Embryonic facial prominence (tissue), 1 donor: Measurements from ENCODE around the gene SERPINE2.

Experiments used
- DNase-seq: peaks from one replicate; pipeline ENCODE4 v3.0.0-alpha.2; 2016; ENCODE audit errors: extremely low spot score

SERPINE2 gene

DNA sequence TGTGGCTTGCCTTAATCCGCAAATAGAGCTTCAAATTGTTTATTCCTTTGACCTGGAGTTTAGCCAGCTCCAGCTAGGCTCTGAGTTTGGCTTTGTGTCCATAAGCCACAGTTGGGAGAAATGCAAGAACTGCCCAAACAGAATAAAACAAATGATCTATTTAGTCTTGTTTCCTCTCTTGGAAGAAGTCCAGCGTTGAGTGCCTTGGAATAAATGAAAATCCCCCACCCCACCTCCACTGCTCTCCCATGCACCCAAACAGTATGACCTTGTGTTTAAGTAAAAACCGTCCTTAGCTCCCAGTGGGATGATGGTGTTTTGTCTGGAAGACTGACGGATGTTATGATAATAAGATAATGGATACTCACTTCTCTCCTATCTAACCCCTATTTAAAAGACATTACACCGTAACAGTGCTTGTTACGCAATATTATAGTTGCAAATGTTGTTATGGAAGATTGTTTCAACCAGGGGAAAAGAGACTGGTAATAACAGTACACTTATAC, 3.2 kb upstream of the SERPINE2 start:
- DNase-seq: no peak

DNA sequence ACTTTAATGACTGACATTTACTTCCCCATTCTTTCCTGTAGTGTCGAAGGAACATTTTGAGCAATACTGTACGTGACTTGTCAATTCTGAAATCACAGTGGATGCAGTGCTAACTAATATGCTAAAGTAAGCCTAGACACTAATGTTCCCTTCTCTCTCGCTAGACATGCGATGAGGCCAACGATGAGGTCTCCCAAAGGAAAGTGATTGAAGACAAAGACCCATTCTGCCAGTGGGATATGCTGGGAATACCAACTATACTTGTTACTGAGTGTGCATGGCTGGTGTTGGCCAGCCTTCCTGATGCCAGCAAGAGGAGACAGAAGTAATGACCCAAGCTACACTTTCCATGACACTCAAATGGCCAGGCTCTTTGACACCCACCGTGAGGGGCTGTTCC, 2.5 kb upstream of the SERPINE2 start:
- DNase-seq: no peak

DNA sequence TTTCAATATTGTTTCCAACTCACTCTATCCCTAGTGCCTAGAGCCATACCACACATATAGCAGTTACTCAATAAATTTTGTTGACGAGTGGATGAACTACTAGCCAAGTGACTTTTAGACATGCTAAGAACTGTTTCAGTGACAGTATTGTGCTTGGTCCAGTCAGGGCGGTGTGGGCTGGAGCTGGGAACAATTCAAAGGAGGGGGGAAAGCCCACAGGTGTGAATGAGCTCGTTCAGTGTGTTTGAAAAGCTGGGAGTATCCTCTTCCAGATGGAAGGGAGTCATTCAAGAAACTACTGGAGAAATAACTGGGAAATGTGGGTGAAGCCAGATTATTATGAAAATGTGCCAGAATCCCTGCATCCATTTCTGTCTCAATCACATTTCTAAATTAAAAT, 1.7 kb upstream of the SERPINE2 start:
- DNase-seq: no peak

DNA sequence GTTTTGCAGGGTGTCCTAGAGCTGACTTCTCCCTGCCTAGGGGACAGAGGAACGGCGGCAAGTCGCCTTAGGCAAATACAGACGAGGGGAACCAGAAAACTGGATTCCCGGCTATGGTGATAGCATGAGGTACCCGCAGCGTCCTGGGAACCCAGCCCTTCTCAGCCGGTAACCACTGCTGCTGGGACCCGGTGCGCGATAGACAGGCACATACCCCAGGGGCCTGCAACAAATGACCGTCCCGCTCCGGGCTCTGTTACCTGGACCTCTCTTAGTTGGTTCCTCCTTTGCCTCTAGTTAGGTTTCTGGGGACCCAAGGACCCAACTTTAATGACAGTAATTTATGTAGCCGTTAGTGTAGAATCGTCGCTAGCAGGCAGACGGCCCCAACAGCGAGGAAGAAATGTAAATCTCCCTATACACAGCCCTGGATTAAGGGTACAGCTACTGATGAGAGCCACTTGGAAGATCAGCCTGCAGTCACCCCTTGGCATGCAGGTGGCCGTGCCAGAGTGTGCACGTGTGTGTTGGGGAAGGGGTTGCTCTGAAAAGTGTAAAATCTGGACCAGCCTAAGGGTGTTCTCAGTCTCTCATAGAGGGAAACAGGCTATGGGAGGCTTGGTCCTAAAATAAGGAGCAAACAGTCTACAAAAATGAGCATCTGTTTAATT, 819 bp upstream of the SERPINE2 start:
- DNase-seq: no peak

DNA sequence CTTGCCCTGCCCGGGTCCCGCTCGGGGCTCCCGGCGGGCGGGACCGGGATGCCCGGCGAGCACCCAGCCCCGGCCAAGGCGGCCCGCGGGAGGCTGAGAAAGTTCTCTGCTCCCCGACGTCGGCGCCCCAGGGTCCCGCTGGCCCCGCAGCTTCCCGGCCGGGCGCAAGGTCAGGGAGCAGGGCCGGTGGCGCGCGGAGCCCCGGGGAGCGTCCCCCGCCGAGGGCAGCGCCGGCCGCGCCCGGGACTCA, 331 bp downstream of the SERPINE2 start:
- no peak for DNase-seq

DNA sequence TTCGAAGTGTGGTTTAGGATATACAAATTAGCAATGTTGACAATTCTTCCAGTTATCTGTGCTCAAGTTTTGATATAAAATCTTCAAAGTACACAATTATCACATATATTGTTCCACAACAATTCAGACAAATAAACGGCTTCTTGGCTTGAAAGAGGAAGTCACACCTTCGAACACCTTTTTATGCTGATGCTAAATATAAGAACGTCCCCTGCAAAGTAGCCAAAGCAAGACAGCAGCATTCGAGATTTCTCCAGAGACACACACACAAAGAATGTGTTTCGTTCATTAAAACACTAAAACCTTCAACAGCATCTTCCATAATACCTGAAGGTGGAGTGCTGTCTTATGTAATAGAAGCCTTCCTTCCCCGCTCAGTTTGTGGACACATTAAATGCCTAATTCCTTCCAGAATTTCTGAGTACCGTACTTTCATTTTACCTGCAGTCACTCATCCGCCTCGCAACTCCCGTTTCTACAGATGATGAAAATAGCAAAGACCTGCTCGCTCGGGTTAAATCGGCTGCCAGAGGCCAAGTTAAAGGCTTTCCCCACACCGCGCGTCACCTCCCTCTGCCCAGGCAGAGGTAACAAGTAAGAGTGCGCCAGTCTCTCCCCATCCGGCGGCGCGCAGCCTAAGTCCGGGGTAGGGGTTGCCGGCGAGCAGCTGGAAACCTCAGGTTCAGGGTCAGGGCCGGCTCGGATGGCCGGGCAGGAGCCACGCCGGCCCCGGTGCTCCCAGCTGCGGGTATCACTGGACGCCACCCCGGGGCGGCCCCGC, 847 bp downstream of the SERPINE2 start:
- DNase-seq: no peak

DNA sequence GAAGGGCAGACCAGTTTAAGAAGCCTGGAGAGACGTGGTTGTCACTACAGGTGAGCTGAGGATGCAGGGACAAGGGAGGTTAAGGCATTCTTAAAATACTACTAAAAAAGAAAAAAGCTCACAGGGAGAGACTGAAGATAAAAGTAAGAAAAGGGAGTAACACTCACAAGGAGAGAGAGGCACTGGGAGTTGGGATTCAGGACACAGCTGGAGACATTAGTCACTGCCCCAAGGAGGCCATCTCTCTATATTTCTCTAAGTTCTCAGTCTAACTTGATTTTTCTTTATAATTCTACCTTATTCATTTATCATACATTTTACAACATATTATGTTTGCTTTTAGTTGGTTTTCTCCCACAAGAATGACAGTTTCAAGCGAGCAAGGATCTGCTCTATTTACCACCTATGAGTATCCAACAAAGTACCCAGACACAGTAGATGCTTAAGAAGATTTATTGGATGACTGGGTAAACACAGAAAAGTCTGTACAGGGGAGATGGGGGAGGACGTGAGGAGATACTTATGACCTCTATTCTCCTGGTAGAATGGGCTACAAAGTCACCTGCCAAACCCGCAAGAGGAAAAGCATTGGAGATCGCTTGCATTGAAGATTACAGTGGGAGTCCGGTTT, 2.2 kb downstream of the SERPINE2 start:
- DNase-seq: no peak

DNA sequence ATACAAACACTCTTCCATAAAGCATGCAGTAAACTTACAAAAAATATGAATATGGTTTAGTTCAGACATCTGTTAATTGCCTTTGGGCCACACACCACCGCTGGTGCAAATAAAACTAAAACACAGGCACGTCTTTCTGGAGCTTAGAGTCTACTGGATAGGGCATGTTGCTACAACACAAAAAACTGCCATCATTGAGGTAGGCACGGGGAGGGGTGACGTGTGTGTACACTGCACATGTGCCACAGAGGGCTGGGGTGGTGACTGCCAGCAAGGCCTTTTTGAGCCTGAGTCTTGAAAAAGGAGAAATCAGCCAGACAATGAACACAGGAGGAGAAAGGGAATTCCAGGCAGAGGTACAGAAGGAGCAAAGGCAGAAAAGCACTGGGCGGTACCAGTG, 5.1 kb downstream of the SERPINE2 start:
- DNase-seq: no peak

DNA sequence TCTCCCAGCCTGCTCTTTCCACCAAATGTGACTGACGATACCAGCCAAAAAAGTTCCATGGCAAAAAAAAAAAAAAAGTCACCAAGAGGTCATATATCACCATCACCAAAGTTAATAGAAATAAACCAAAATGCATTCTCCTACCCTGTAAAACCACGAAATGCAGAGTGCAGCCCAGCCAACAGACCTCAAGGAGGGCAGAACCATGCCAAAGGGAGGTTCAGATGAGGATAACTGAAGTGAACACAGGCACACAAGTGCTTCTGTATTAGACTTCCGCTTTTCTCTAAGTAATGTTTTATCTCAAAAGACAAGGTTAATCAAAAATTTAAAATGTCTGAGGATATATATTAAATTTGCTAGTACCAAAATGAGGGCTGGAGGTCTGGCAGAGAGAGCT, 5.5 kb downstream of the SERPINE2 start:
- no peak for DNase-seq

DNA sequence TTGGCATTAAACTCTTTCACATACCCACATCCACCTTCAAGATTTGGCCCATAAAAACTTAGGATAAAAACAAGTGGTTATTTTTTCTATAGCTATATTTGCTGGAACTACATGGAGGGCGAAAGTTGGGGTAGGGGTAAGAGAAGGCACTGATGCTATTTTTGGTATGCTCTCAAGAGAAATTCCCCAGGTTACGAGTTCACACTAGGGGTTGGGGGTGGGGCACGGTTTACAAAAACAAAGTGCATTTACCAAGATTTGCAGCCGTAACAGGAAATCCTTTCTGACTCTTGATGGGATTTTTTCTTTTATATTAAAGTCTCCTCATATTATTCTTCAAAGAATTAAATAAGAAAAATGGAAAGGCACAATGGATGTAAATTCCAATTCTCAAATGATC, 6.8 kb downstream of the SERPINE2 start:
- no peak for DNase-seq

DNA sequence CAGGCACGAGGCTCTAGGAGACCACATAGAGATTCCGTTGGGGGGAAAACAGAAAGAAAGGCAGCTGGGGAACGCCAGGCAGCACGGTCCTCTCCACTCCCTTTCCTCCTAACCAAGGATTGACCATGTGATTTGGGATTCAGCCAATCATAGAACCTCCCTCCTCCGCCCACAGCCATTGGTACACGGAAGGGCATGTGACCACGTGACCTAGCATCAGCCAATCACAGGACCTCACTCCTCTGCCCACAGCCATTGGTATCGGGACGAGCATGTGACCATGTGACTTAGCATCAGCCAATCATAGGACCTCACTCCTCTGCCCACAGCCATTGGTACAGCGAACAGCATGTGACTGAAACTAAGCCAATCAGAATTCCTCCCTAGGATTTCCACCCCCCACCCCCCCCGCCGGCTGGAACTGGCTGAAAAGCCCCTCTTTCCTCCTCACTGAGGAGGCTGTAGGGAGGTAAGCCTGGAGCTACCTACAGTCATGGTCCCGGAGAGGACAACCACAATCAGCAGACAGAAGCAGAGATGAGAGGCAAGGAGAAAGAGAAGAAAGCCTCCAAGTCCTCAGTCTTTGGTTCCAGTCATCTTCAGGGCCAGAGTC, 7.6 kb downstream of the SERPINE2 start:
- no peak for DNase-seq

DNA sequence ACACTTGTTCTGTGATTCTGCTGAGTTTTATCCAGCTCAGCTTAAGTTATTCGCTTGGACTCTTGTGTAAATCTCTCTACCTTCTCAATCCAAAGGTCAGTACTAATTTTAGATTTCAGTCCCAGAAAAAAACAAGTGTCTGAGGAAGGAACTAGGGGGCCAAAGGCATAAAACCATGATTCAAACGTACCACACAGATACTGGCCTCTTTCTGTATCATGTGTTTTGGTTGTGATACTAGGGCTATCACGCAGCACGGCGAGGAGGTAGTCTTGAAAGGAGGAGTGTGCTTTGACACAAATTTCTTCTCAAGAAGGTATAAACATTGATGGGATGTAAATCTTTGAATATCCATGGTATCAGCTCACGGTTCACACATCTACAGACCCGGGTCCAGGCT, 8.3 kb downstream of the SERPINE2 start:
- DNase-seq: no peak

DNA sequence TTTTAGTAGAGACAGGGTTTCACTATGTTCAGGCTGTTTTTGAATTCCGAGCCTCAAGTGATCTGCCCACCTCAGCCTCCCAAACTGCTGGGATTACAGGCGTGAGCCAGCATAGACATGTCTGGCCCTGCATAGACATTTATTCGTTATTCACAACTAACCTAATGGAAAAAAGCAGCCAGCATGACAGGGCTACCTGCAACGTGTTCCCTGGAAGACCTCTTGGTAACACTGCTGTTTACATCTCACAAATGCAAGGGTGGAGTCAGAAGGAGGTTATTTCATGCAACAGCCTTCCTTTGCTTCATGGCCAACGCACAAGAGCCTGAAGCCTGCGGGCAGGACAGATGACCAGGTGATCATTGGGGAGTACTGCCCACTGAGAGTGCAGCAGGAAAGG, 9.2 kb downstream of the SERPINE2 start:
- DNase-seq: no peak

DNA sequence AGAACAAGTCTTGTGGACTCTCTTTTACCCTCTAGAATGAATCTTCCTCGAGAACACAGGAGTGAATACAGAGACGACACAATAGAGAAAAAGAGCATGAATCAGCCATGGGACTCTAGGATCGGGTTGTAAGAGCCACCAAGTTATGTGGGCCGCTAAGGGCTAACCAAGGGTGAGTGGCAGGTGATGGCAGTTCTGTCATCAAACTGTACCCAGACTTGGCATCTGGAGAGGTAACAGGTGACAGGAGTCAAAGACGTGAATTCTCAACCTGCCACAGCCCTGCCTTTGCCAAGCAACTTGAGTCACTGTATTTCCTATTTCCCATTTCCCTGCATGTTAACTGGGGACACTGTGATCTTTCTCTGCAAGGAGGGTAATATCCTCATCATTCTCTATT, 11.2 kb downstream of the SERPINE2 start:
- DNase-seq: no peak

DNA sequence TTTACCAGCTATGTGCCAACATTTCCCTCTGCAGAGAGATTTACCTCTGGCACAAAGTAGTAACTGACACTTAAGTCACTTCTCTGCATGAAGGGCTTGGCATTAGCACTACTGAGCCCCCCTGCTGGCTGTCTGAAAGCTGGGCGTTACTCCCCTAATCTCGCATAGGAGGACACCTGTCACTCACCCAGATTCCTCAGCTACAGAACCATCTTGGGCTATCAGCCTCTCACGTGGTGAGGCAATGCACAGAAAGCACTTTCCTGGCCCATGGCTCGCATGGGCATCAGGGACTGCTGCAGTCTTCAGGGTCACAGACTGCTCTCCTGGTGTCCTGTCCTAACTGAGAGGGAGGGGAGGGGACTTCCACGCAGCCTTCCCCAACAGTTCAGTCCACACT, 12.0 kb downstream of the SERPINE2 start:
- no peak for DNase-seq

DNA sequence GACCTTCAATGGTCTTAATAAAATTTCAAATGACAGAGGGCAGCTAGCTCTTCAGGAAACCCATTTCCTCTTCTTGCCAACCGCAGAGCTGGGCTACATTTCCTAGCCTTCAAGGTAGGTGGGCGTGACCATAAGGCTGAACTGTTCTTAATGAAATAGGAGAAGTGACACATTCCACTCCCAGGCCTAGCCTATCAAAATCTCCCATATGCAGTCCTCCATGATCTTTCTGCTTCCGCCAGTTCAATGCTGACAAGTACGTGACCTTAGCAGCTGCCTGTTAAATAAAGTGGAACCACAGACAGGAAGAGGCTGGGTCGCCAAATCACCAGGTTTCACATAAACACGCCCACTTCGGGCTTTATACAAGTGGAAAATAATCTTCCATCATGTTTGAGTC, 13.2 kb downstream of the SERPINE2 start:
- no peak for DNase-seq

DNA sequence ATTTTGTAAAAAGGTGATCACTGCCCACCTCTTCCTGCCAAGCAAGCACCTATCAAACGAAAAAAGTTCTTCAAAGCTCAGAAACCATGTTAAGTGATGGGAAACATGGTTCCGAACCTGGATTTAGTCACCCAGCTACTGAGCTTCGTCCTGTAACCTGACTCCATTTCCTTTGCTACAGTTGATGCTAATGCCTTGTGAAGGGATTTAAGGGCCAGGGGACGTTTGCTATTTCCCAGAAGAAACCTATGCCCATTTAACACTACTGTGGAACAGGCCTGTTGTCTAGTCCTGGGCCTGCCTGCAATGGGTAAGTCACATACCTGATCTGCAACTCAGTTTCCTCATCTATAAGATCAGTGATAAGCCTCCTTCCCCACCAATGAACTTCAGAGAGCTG, 14.8 kb downstream of the SERPINE2 start:
- no peak for DNase-seq

DNA sequence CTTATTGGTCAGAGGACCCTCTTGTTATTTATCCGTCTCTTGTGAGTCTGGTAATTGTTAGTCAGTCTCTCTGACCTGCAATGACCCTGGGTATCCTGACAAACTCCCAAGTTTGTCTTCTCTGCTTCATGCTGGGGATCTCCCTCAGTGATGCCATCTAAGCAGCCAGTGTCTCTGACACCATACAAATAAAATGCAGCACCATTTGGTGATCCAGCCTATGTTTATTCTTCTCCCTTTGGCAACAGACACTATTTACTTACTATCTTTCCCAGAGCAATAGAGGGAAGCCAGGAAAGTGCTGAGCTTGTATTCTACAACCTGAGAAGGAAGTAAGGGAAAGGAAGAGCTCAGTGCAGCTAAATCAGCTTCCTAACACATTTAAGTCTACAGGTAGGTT, 15.9 kb downstream of the SERPINE2 start:
- DNase-seq: no peak

DNA sequence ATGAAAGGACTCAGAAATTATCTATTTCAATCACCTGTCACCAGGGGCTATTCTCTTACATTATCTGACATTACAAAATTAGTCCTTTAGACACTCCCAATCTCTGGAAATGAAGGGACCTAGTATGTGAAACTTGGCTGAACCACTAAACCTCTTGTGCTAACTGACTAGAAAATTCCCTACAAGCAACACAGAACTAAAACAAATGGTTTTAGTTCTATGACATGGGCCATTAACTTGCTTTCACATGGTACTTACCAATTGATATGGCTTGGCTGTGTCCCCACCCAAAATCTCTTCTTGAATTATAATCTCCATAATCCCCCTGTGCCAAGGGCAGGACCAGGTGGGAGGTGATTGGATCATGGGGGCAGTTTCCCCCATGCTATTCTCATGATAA, 16.6 kb downstream of the SERPINE2 start:
- DNase-seq: no peak

DNA sequence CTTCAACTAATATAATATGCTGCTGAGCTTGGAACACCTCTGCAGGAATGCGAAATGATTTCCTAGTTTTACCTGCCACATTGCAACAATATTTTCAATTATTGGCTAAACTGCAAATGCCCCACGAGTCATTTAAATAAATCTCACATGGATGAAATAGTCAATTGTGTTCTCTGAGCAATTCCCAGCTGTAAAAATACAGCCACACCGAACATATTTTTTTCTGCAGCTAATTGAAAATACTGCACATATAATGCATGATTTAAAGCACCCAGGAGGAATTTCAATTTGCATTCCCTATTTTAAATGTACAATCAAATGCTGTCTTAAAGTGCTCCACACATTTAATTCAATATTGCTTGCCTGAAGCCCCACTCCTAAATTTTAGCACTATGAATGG, 18.6 kb downstream of the SERPINE2 start:
- no peak for DNase-seq

DNA sequence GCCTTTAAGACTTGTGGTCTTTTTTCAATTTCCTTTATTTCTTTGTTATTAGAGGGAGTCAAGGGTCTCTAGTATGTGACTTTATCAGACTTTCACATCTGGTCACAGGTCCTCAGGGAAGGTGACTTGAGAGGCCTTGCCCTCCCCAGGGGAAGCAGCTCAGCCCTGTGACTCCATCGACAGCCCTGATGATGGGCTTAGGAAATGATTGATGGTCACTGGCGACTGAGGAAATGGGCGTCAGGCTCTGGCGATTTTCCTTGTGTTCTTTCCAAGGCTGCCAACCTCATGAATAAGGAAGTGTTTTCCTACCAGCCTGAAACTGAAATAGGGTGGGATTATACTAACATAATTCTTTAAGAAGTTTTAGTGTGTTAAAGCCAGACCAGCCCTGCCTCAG, 21.1 kb downstream of the SERPINE2 start:
- no peak for DNase-seq

DNA sequence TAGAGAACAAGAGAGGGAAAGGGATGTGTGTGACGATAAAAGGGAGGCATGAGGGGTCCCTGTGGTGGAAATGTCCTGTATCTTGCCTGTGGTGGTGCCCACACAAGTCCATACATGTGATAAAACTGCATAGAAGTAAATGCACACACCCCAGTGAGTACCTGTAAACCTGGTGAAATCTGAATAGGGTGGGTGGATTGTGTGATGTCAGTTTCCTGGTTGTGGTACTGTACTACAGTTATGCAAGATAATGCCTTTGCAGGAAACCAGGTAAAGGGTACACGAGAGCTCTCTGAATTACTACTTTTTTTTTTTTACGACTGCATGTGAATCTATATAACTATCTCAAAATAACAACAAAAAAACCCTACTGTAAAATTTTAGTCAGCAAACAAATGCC, 22.1 kb downstream of the SERPINE2 start:
- no peak for DNase-seq

DNA sequence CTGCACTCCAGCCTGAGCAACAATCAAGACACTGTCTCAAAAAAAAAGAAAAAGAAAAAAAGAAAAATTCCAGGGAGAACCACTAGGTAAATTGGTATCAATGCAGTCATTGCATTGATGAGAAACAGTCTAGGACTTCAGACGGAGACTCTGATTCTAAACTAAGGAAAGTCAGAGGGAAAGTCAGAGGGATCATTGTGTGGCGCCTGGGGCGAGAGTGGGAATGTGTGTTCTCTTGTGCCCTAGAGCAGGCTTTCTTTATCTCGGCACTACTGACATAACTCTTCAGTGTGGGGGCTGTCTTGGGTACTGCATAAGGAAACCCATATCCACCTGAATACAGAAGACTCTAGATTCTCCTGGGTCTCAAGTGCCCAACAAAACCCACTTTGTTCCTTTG, 24.8 kb downstream of the SERPINE2 start:
- no peak for DNase-seq
